ENCODE measurements around the gene TMCO4.

The TMCO4 gene

GRCh38 chr1:19683351-19683750 lies 116.4 kb downstream of the TMCO4 start:
- no peaks in the 10 kb centered on the region for H3K36me3 ChIP-seq (ENCODE audit: low read depth)
- no peak for DNase-seq (ENCODE audit: low spot score)
- no peaks in the 10 kb centered on the region for H3K9me3 ChIP-seq (ENCODE audit: severe bottlenecking)
- no peak for TF ChIP-seq CTCF (IDR thresholded peaks at IDR 0.05; ENCODE audit: poor library complexity, severe bottlenecking)
- H3K4me3 ChIP-seq (ENCODE audit: severe bottlenecking), result no peak overlapping the region
- H3K4me1 ChIP-seq (ENCODE audit: insufficient read depth, poor library complexity, severe bottlenecking), result no peaks in the 10 kb centered on the region
- no peaks in the 10 kb centered on the region for H3K27me3 ChIP-seq (ENCODE audit: insufficient read depth, poor library complexity, severe bottlenecking)
- no peak for ATAC-seq (ENCODE audit: low read depth)
- no peak overlapping the region for H3K27ac ChIP-seq (ENCODE audit: poor library complexity, severe bottlenecking)

DNA sequence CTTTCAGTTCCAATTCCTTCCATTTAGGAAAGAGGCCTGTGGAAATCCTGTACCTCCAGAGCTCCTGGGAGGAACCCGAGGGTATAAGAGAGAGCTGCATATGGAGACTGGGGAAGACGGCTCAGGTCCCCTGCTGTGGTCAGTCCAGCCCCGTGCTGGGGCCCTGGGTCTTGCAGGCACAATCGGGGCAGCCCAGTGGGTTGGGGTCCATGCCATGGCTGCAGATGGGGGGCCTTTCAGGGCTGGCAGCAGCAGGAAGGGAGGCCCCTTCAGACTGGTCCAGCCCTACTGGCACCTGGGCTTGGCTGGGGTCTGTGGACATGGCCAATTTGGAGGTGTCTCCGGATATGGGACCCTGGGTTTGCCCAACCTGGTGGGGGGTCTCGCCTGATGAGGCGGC lies 116.8 kb downstream of the TMCO4 start:
- Histone ChIP-seq H3K27me3 (ENCODE audit: insufficient read depth, poor library complexity, severe bottlenecking) (no peaks in the 10 kb centered on the region), H3K4me1 (ENCODE audit: insufficient read depth, poor library complexity, severe bottlenecking) (no peaks in the 10 kb centered on the region), H3K36me3 (ENCODE audit: low read depth) (no peaks in the 10 kb centered on the region), H3K27ac (ENCODE audit: poor library complexity, severe bottlenecking) (no peak overlapping the region), H3K4me3 (ENCODE audit: severe bottlenecking) (no peak overlapping the region), H3K9me3 (ENCODE audit: severe bottlenecking) (no peaks in the 10 kb centered on the region)
- no peak for TF ChIP-seq CTCF (IDR thresholded peaks at IDR 0.05; ENCODE audit: poor library complexity, severe bottlenecking)
- ATAC-seq (ENCODE audit: low read depth) (no peak), DNase-seq (ENCODE audit: low spot score) (no peak)

DNA sequence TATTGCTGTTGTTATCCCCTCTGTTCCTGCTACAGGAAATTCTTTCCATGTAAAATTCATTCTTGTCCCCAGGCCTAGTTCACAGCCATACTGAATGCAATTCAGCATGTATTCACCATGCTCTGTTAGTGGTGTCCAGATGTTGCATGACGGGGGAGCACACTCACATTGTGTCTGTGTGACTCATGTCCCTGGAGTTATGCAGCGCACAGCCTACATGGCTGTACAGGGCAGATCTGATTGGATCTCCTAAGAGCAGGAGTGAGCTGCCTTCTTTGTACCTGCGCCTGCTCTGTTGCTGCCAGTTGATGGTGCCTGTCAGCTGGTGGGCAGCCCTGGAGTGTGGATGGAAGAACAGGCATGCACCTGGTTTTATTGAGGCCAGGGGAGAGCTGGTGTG lies 117.5 kb downstream of the TMCO4 start:
- ATAC-seq (ENCODE audit: low read depth) (peak; percentile 90), DNase-seq (ENCODE audit: low spot score) (no peak)
- no peak overlapping the region for H3K4me3 ChIP-seq (ENCODE audit: severe bottlenecking)
- no peak overlapping the region for H3K27ac ChIP-seq (ENCODE audit: poor library complexity, severe bottlenecking)
- H3K27me3 ChIP-seq (ENCODE audit: insufficient read depth, poor library complexity, severe bottlenecking), result no peaks in the 10 kb centered on the region
- no peaks in the 10 kb centered on the region for H3K9me3 ChIP-seq (ENCODE audit: severe bottlenecking)
- TF ChIP-seq CTCF (IDR thresholded peaks at IDR 0.05; ENCODE audit: poor library complexity, severe bottlenecking), result no peak
- no peaks in the 10 kb centered on the region for H3K36me3 ChIP-seq (ENCODE audit: low read depth)
- no peaks in the 10 kb centered on the region for H3K4me1 ChIP-seq (ENCODE audit: insufficient read depth, poor library complexity, severe bottlenecking)

DNA sequence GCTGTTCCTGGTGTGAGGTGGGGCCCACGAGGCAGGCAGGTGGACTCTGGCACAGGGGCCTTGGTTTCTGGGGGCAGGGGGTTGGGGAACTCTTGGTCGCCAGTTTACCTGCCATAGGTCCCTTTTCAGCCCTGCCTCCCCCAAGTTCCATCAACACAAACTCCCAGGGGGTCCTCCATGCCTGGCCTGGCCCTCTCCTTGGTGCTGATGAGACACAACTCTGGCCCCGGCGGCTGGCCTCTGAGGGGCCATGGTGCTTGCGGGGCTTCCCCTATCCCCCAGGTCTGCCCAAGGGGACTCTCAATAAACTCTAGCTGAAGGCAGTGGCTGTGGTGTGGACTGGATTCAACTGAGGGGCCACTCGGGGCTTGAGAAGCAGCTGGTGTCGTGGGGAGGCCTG lies 119.1 kb downstream of the TMCO4 start:
- TF ChIP-seq CTCF (IDR thresholded peaks at IDR 0.05; ENCODE audit: poor library complexity, severe bottlenecking), result no peak
- ATAC-seq (ENCODE audit: low read depth) (no peak), DNase-seq (ENCODE audit: low spot score) (no peak)
- H3K4me1 ChIP-seq (ENCODE audit: insufficient read depth, poor library complexity, severe bottlenecking), result no peaks in the 10 kb centered on the region
- H3K27me3 ChIP-seq (ENCODE audit: insufficient read depth, poor library complexity, severe bottlenecking), result no peaks in the 10 kb centered on the region
- H3K9me3 ChIP-seq (ENCODE audit: severe bottlenecking), result no peaks in the 10 kb centered on the region
- no peaks in the 10 kb centered on the region for H3K36me3 ChIP-seq (ENCODE audit: low read depth)
- H3K4me3 ChIP-seq (ENCODE audit: severe bottlenecking), result no peak overlapping the region
- no peak overlapping the region for H3K27ac ChIP-seq (ENCODE audit: poor library complexity, severe bottlenecking)

- ATAC-seq (ENCODE audit: low read depth) (no peak; the same call in 2 of the 3 replicates), DNase-seq (ENCODE audit: low spot score) (no peak)
- H3K4me3 ChIP-seq (ENCODE audit: severe bottlenecking), result no peak overlapping the region
- no peaks in the 10 kb centered on the region for H3K4me1 ChIP-seq (ENCODE audit: insufficient read depth, poor library complexity, severe bottlenecking)
- no peaks in the 10 kb centered on the region for H3K27me3 ChIP-seq (ENCODE audit: insufficient read depth, poor library complexity, severe bottlenecking)
- no peaks in the 10 kb centered on the region for H3K36me3 ChIP-seq (ENCODE audit: low read depth)
- TF ChIP-seq CTCF (IDR thresholded peaks at IDR 0.05; ENCODE audit: poor library complexity, severe bottlenecking), result no peak
- no peak overlapping the region for H3K27ac ChIP-seq (ENCODE audit: poor library complexity, severe bottlenecking)
- H3K9me3 ChIP-seq (ENCODE audit: severe bottlenecking), result no peaks in the 10 kb centered on the region
These were observed 120.0 kb downstream of the TMCO4 start for GRCh38 chr1:19679691-19680090.

Data from RWPE2 (cell line).